ENCODE measurements around the gene SUSD3.
"Not testable (repeated sequence)": the region's sequence is repeated elsewhere in the genome, so short reads cannot be mapped to it uniquely, and the experiment has no call there.

SUSD3 gene

GRCh38 chr9:93114169-93114983 is 55.9 kb downstream of the SUSD3 start:
- no peak for DNase-seq

DNA sequence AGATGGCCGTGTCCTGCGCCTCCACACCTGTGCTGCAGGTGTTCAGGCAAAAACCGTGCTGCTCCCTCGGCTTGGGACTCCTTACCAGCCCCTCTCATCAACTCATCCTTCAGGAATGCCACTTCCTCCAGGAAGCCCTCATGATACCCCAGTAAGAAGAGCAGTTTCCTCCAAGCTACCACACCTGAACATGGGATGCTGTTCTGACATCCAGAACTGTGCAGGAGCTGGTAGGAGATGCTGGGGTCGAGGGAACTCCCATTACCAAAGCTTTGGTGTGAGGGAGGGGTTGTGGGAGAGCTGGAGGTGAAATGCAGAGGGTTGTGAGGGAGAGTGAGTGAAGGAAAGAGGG is 56.5 kb downstream of the SUSD3 start:
- DNase-seq, result no peak

DNA sequence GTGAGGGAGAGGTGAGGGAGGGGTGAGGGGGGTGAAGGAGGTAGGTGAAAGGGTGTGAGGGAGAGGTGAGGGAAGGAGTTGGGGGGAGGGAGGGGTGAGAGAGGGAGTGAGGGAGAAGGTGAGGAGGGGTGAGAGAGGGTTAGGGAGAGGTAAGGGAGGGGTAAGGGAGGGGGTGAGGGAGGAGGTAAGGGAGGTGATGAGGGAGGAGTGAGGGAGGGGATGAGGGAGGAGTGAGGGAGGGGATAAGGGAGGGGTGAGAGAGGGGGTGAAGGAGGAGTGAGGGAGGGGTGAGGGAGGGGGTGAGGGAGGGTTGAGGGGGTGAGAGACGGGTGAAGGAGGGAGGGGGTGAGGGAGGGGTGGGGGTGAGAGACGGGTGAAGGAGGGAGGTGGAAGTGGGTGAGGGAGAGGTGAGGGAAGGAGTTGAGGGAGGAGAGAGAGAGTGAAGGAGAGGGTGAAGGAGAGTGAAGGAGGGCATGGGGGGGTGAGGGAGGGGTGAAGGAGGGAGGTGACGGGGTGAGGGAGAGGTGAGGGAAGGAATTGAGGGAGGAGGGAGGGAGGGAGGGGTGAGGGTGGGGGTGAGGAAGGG is 57.1 kb downstream of the SUSD3 start:
- DNase-seq, result no peak

DNA sequence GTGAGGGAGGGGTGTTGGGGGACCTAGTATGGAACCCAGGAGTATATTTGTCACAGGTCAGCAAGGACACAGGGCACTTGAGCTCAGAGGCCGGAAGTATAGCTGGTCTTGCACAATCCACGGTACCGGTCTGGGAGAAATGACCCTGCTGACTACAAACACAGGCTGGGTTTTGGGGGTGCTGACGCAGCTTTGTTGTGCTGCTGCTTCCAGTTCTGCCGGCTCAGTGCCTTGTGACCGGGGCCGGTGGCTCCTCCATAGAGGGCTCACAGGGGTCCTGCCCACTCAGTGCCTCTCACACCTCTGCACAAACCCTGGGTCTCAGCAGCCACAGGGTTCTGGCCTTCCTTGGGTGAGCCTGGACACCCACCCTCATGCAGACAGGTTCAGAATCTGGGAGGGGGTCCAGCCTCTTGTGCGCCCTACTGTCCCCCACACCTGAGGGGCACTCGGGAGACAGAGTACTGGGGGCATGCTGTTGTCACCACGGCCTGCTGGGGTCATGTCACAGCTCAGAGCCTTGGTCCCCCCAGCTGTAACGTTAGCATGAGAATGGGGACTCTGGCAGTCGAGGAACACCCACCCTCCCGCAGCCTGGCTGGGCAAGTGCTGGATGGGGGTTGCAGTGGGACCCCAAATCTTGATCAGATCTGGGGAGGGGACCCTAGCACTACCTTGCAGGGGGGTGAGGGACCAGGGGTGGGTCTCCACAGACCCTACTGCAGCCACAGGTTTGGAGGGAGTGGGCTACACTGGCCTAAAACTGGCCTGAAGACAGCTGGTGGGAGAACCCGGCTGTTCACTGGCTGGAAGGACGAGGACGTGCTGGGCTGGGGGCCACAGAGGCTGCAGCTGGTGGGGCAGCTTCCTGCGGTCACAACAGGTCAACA is 57.8 kb downstream of the SUSD3 start:
- DNase-seq, result peak; percentile 49

- DNase-seq, result not testable (repeated sequence)
These were observed 59.0 kb downstream of the SUSD3 start for GRCh38 chr9:93117521-93117920.

GRCh38 chr9:93117924-93118862 is 59.7 kb downstream of the SUSD3 start:
- no peak for DNase-seq

GRCh38 chr9:93118863-93119702 is 60.6 kb downstream of the SUSD3 start:
- no peak for DNase-seq

GRCh38 chr9:93119703-93119952 is 61.1 kb downstream of the SUSD3 start:
- DNase-seq, result no peak

DNA sequence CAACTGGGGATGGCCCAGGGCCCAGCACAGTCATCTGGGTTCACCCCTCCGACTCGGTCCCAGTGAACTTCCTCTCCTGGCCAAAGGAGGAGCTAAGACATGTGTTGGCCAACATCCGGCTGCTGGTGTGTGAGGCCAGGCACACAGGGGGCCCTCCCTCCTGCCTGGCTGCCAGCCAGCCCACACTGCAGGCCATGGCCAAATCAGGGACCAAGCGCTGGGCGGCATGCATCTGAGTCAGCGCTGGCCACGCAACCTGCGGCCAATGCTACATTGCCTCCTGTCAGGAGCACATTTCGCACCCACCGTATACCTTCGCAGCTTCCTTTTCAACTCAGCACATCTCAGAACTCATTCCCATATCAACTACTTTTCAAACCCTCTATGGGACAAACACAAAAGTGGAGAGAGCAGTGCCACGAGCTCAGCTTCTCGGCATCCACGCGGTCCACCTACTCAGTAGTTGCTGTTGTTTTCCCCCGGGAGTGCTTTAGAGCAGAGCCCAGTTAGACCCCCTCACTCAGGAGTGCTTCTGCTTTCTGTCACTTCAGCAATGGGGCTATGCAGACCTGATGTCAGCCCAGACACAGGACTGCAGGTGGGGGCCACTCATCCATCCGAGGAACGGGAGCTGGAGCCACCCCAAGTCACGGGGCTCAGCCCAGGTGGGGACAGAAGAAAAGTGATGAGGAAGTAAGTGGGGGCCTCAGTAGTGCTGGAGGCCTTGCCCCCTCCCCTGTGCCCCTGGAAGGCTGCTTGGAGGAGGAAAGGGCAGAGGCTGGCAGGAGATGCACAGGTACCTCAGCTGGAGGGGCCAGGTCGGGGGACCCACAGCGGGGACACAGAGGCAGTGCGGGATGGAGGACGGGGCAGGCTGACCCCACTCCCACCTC is 61.7 kb downstream of the SUSD3 start:
- peak; percentile 77 for DNase-seq

DNA sequence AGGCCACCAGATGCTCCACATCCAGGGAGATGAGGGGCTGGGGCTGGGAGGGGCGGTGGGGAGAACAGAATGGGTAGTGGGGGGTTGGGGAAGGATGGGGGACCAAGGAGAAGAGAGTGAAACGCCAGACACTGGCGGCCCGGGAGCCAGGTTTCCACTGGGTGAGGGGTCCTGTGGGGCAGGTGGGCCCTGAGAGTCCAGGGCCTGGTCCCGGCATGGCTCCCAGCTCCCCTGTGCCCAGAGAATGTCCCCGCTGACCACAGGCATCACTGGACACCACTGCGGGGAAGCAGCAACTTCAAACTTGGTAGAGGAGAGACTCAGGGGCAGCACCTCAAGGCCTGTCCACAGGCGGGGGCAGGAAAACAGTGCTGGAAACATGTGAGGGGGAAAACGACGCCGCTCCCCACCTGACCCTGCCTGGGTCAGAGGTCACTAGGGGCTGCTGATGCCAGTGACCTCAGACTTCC is 62.4 kb downstream of the SUSD3 start:
- no peak for DNase-seq

DNA sequence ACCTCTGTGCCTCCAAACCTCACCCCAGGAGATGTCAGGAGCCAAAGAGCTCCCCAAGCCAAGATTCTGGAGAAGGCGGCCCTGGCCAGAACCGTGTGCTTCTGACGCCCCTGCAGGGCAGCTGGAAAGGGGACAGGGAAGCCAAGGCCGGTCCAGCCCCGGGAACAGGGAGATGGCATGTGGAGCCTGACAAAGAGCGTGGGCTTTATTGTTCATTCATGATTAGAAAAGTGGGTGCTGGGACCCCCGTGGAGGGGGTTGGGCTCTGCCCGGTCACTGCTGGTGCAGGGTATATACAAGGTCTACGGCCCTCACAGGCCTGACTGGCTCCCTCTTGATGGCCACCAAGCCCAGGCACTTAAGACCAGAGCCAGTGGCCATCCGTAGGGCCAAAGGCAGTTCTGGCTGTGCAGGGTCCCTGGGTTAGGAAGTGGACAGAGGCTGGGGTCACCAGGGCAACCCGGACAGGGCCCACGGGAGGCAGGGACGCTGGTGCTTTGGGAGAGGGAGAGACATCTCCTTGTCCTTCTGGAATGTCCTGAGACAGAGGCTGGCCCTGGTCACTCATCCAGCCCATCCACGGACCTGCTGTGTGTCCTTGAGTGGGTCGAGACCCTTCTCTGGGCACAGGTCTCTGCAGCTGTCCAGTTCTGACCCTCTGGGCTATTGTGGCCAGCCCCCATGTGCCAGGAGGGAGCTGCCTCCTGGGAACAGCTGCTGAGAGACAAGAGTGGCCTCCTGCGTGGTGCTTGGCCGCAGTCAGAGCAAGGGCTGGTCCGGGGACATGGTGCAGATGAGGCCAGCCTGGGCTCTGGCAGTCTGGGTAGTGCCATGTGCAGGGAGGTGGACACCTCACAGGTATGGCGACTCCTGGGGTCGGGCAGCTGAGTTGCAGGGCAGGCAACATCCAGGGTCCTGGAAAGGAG is 63.1 kb downstream of the SUSD3 start:
- DNase-seq, result no peak

DNA sequence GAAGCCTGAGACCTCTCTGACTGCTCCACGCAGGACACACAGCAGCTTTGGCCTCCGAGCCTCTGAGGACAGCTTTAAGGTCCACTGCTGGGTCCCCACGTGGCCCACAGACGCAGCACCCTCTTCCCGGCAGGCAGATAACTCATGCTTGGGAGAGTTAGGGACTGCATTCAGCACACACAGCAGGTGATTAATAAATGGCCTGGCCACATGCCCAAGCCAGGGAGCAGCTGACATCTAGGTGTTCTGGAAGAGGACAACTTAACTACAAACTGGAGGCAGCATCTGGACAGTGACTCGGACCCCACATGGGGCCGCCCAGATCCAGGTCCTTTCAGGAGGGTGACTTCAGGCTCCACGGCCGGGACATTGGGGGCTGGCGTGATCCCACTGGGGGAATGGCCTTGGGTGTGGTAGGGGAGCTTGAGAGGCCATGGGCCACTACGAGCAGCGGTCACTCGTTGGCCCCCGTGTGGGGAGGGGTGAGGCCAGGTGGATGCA is 64.3 kb downstream of the SUSD3 start:
- DNase-seq, result no peak

DNA sequence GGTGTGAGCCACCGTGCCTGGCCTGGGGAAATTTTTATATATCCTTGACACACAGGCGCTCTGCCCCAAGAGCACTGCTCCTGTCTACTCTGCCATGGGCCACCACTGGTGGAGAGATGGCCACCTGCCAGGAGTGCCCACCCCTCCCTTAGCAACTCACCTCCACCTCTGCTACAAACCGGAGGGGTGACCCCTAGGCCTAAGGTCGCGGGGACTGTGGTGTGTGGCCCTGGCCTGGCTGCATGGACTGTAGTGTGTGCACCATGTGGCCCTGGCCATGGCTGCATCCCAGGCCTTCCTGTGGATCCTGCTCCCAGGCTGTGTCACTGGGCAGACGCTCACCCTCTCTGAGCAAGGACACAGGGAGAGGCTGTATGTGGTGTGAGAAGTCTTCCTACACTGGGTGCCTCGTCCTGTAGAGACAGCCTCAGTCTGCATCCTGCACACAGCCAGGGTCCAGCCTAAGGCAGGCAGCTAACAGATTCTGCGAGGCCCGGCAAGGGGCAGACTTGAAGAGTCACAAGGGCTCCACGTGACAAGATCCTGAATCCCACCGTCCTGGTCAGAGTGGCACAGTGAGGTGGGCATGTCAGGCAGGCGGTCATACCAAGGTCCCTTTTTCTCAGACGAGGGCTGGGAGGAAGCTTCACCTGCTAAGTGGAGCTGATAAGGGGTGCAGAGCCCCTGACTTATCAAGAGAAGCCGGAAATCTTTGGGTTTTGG is 65.2 kb downstream of the SUSD3 start:
- DNase-seq, result no peak

DNA sequence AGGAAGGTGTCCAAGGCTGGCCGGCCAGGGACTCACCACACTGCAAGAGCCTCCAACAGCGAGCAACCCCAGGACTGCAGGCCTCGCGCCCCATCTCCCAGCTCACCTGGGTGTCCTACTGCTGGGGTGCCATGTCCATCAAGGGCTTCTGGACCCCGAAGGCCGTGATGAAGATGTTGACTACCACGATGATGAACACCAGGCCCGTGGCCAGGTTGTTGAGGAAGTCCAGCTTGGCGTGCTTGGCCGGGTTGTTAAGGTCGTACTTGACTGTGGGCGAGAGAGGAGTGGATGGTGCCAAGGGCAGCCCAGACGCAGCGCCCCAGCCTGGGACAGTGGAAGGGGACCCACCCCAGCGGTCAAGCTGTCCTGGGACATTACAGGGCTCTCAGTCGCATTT is 66.3 kb downstream of the SUSD3 start:
- DNase-seq, result no peak

- no peak for DNase-seq
These were observed 66.9 kb downstream of the SUSD3 start for GRCh38 chr9:93125331-93125894.

DNA sequence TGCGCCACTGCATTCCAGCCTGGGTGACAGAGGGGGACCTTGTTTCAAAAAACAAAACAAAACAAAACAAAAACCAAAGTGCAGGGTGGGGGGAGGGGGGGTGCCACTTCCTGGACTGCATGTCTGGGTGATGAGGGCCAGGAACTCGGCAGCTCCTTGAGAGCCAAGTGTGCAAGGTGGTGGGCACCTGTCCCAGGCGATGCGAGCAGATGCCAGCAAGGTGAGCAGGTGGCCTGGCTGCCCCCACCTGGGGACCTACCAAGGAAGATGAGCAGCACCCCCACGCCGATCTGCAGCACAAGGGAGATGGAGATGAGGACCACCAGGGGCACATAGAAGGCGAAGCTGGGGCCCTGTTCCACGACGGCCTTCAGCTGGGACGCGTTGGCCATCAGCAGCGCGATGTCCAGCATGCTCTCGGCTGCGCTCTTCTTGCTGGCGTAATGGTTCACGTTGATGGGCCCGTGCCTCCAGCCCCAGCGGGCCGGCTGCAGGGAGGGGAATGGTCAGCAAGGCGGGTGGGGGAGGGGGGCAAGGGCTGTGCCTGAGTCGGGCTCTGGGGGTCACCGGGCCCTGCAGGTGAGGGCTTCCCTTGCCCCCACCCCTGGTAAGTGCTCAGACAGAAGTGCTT is 67.8 kb downstream of the SUSD3 start:
- DNase-seq, result no peak

DNA sequence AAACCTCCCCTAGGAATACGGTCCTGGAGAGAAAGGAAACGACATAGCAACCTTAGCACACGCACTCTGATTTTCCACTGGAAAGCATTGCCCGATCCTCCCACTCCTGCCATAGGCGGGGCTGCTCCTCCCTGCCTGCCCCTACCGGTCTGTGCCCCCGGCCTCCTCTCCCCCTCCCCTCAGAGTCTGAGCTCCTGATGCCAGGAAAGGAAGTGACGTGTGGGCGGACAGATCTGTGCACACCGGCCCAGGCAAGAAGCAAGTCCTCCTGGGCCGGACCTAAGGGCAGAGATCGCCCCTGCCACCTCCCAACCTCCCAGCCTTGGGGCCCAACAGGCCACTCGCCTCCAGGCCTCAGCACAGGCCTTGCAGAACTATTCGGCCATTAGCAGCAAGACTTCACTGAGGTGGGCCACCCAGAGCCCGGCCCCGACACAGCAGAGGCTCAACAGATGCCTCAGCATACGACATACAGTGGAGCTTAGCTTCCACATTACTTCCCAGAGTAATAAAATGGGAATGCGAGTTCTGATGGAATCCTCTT is 68.4 kb downstream of the SUSD3 start:
- no peak for DNase-seq

Measured in midbrain (tissue), 1 donor.